Inflammatory macrophage treated with lipopolysaccharide for 4 hours (primary cell): ENCODE data around the gene RADIL.
"Not testable (repeated sequence)": the region's sequence is repeated elsewhere in the genome, so short reads cannot be mapped to it uniquely, and the experiment has no call there.

Source experiments
- DNase-seq: peaks from one replicate; pipeline ENCODE4 v3.0.0-alpha.2; 2020

RADIL gene

GRCh38 chr7:4805110-4805983 is 78.2 kb downstream of the RADIL start:
- DNase-seq, result no peak

- no peak for DNase-seq
Measured at GRCh38 chr7:4803397-4804241, 79.9 kb downstream of the RADIL start.

- not testable (repeated sequence) for DNase-seq
Measured at GRCh38 chr7:4802577-4802976, 80.9 kb downstream of the RADIL start.

GRCh38 chr7:4801839-4802231 is 81.7 kb downstream of the RADIL start:
- DNase-seq, result no peak

GRCh38 chr7:4800926-4801838 is 82.3 kb downstream of the RADIL start:
- no peak for DNase-seq

- DNase-seq, result no peak
Measured at GRCh38 chr7:4800487-4800886, 83.0 kb downstream of the RADIL start.

- no peak for DNase-seq
Measured at GRCh38 chr7:4799508-4800268, 83.8 kb downstream of the RADIL start.

- no peak for DNase-seq
Measured at GRCh38 chr7:4798706-4799235, 84.7 kb downstream of the RADIL start.

GRCh38 chr7:4797858-4798705 is 85.4 kb downstream of the RADIL start:
- DNase-seq, result peak; percentile 43

GRCh38 chr7:4796453-4796852 is 87.1 kb downstream of the RADIL start:
- DNase-seq, result no peak

- DNase-seq, result no peak
Measured at GRCh38 chr7:4794591-4795350, 88.7 kb downstream of the RADIL start.

- DNase-seq, result not testable (repeated sequence)
Measured at GRCh38 chr7:4794171-4794570, 89.3 kb downstream of the RADIL start.

- not testable (repeated sequence) for DNase-seq
Measured at GRCh38 chr7:4793385-4793993, 90.0 kb downstream of the RADIL start.

GRCh38 chr7:4792537-4793126 is 90.9 kb downstream of the RADIL start:
- no peak for DNase-seq

- DNase-seq, result peak; percentile 62
Measured at GRCh38 chr7:4791738-4792536, 91.6 kb downstream of the RADIL start.

GRCh38 chr7:4791101-4791737 is 92.3 kb downstream of the RADIL start:
- no peak for DNase-seq

- no peak for DNase-seq
Measured at GRCh38 chr7:4790516-4790991, 93.0 kb downstream of the RADIL start.

GRCh38 chr7:4790078-4790465 is 93.4 kb downstream of the RADIL start:
- no peak for DNase-seq
